CD8-positive, alpha-beta memory T cell (primary cell): ENCODE results near the gene UNC13A. TPM values are rescaled to one million over a fixed set of nuclear protein-coding genes. Genes with fewer than 3 reads are reported as not detected.
A peak's percentile ranks its signal among the peaks of the same experiment; 100 is the strongest.

Experiments
- CTCF ChIA-PET: fragments of 350-600 bp; sonication (Branson Sonifier 250); formaldehyde crosslinking; loops from one replicate; lab custom pipeline; 2021; ENCODE audit warnings: antibody characterized with exemption; lab: Charles Lee
- POLR2A ChIA-PET: fragments of 350-600 bp; sonication (Branson Sonifier 250); formaldehyde crosslinking; loops from one replicate; lab custom pipeline; 2021; ENCODE audit warnings: antibody characterized with exemption; lab: Charles Lee
- DNase-seq, 5 donors: peaks; one replicate each; pipeline versions ENCODE4 v3.0.0 to v3.0.0-alpha.2; 2020 to 2022; ENCODE audit warnings: mixed read lengths in 1 of 5
- H3K27ac ChIP-seq: one replicate; pipeline ENCODE4 v1.7.0; 2013; ENCODE audit warnings: low read depth, mild to moderate bottlenecking, low read length, moderate library complexity
- H3K27me3 ChIP-seq: 2 replicates; pipeline ENCODE4 v1.7.0; 2013; ENCODE audit warnings: low read length, mild to moderate bottlenecking; ENCODE audit not compliant: insufficient read depth, poor library complexity, severe bottlenecking
- H3K36me3 ChIP-seq: 2 replicates; pipeline ENCODE4 v1.7.0; 2013; ENCODE audit warnings: mild to moderate bottlenecking, low read length, moderate library complexity; ENCODE audit not compliant: insufficient read depth
- H3K4me1 ChIP-seq: 2 replicates; pipeline ENCODE4 v1.7.0; 2013; ENCODE audit warnings: mild to moderate bottlenecking, low read length, moderate library complexity; ENCODE audit not compliant: insufficient read depth
- H3K4me3 ChIP-seq: 2 replicates; pipeline ENCODE4 v1.7.0; 2013; ENCODE audit warnings: mild to moderate bottlenecking, low read length
- H3K9me3 ChIP-seq: 2 replicates; pipeline ENCODE4 v1.7.0; 2013; ENCODE audit warnings: mild to moderate bottlenecking, low read length
- H3K27ac Mint-ChIP-seq, 8 donors: one replicate each; pipeline ENCODE4 v1.8.0; 2020 to 2021; ENCODE audit warnings: mixed read lengths in 8 of 8, mild to moderate bottlenecking in 6 of 8, inconsistent platforms in 3 of 8, moderate library complexity in 3 of 8
- H3K27me3 Mint-ChIP-seq, 2 donors: one replicate each; pipeline ENCODE4 v1.8.0; 2020 to 2021; ENCODE audit warnings: mixed read lengths in 2 of 2, mild to moderate bottlenecking in 1 of 2, moderate library complexity in 1 of 2
- H3K36me3 Mint-ChIP-seq, 3 donors: one replicate each; pipeline ENCODE4 v1.8.0; 2020 to 2021; ENCODE audit warnings: mixed read lengths in 3 of 3, inconsistent platforms in 1 of 3, mild to moderate bottlenecking in 1 of 3
- H3K4me1 Mint-ChIP-seq, 3 donors: one replicate each; pipeline ENCODE4 v1.8.0; 2020 to 2021; ENCODE audit warnings: mixed read lengths in 3 of 3, inconsistent platforms in 1 of 3, mild to moderate bottlenecking in 1 of 3
- H3K4me3 Mint-ChIP-seq, 7 donors: one replicate each; pipeline ENCODE4 v1.8.0; 2020 to 2021; ENCODE audit warnings: mixed read lengths in 7 of 7, mild to moderate bottlenecking in 6 of 7, moderate library complexity in 4 of 7, inconsistent platforms in 2 of 7
- H3K9me3 Mint-ChIP-seq, 5 donors: one replicate each; pipeline ENCODE4 v1.8.0; 2020 to 2022; ENCODE audit warnings: mixed read lengths in 5 of 5, mild to moderate bottlenecking in 3 of 5, moderate library complexity in 2 of 5, inconsistent platforms in 1 of 5
- polyA plus RNA-seq: library from polyadenylated mRNA; unstranded; fragments of 300-500 nt; fragmentation: Illumina TruSeq; gene quantifications from one replicate; pipeline ENCODE4 v1.2.3, GENCODE V29; 2021
- total RNA-seq, 2 experiments: library from RNA; stranded (reverse); gene quantifications; one replicate each; pipeline ENCODE4 v1.2.3, GENCODE V29; 2021

Gene UNC13A
- total and polyA plus RNA-seq, 3 experiments from 2014 or later = not detected

DNA sequence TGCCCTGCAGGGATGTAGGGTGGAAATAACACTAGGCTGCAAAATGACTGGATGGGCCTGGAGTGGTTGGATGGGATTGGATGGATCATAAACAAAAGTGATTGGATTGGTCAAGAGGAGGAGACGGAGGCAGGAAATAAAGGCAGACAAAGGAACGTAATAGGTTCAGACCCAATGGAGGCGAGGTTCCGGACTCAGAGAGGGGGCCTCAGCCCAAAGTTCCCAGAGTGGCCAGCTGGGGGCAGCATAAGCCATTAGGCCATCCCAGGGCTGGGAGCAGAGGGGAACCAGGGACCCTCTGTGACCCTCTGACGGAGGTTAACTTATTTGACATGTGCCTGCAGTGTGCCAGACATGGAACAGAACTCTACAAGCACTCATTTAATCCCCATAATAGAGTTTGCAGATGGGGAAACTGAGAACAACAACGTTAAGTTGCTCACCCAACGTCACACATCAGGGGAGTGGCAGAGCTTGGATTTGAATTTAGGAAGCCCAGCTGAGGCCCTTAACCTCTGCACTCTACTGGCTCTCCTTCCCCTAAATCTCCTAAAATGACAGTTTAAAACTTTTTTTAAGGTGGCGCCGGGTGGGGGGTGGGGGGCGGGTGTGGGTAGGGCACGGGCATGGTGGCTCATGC lies 15.8 kb upstream of the UNC13A start:
- Mint-ChIP-seq H3K27me3 (peaks cover 3 to 16% of the 10 kb centered on the region in 2 donors), H3K27ac (peak overlapping the region in 1 of 8 donors; percentile 29), H3K4me3 (no peak overlapping the region), H3K36me3 (no peaks in the 10 kb centered on the region), H3K9me3 (no peaks in the 10 kb centered on the region), H3K4me1 (peaks cover 0 to 4% (median 2%) of the 10 kb centered on the region in 3 donors)
- DNase-seq = peak; percentile 59 to 75 (median 66)
- H3K9me3 ChIP-seq = no peaks in the 10 kb centered on the region
- H3K27ac ChIP-seq = no peak overlapping the region
- ChIA-PET CTCF (interaction anchor here (0.6 to 4.4 kb wide), 16 partner anchors 10 to 229 kb away, joined by 3 to 23 read pairs (median 4); partner anchors contain the start of genes CCDC124 and RPL18A), POLR2A (interaction anchor here (1.3 kb wide), 1 partner anchor 151 kb away, joined by 5 read pairs; no protein-coding TSS in a partner anchor)
- peaks cover 2% of the 10 kb centered on the region for H3K27me3 ChIP-seq
- H3K36me3 ChIP-seq = no peaks in the 10 kb centered on the region
- no peak overlapping the region for H3K4me3 ChIP-seq
- H3K4me1 ChIP-seq = no peaks in the 10 kb centered on the region

DNA sequence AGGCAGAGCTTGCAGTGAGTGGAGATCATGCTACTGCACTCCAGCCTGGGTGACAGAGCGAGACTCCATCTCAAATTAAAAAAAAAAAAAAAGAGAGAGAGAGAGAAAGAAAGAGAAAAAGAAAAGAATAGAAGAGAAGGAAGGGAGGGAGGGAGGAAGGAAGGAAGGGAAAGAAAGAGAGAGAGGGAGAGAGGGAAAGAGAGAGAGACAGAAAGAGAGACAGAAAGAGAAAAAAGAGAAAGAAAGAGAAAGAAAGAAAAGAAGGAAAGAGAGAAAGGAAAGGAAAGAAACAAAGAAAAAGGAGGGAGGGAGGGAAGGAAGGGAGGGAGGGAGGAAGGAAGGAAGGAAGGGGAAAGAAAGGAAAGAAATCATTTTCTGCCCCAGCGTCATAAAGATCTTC lies 7.0 kb upstream of the UNC13A start:
- POLR2A ChIA-PET = no interaction called here

GRCh38 chr19:17692566-17692965 lies 4.4 kb upstream of the UNC13A start:
- Histone ChIP-seq H3K27ac (no peak overlapping the region), H3K36me3 (no peaks in the 10 kb centered on the region), H3K27me3 (peaks cover 26% of the 10 kb centered on the region), H3K9me3 (no peaks in the 10 kb centered on the region), H3K4me1 (no peaks in the 10 kb centered on the region), H3K4me3 (no peak overlapping the region)
- Mint-ChIP-seq H3K36me3 (peaks cover 0 to 4% (median 0%) of the 10 kb centered on the region in 3 donors), H3K27me3 (peaks cover 38 to 57% of the 10 kb centered on the region in 2 donors), H3K27ac (no peak overlapping the region), H3K4me1 (peaks cover 5 to 9% (median 8%) of the 10 kb centered on the region in 3 donors), H3K9me3 (peaks cover 0 to 7% (median 0%) of the 10 kb centered on the region in 5 donors), H3K4me3 (no peak overlapping the region)
- DNase-seq = no peak
- POLR2A ChIA-PET = no interaction called here
- CTCF ChIA-PET = interaction anchor here (1.3 kb wide), 1 partner anchor 11 kb away, joined by 4 read pairs; no protein-coding TSS in a partner anchor

More for the DNA sequence above, 7.0 kb upstream of the UNC13A start:
- CTCF ChIA-PET = no interaction called here
- Mint-ChIP-seq H3K27me3 (peaks cover 22 to 56% of the 10 kb centered on the region in 2 donors), H3K27ac (no peak overlapping the region), H3K4me1 (no peaks in the 10 kb centered on the region), H3K4me3 (no peak overlapping the region), H3K9me3 (peaks cover 0 to 3% (median 0%) of the 10 kb centered on the region in 5 donors), H3K36me3 (no peaks in the 10 kb centered on the region)
- no peak overlapping the region for H3K4me3 ChIP-seq
- H3K27ac ChIP-seq = no peak overlapping the region
- no peaks in the 10 kb centered on the region for H3K4me1 ChIP-seq
- no peaks in the 10 kb centered on the region for H3K36me3 ChIP-seq
- DNase-seq = no peak
- H3K27me3 ChIP-seq = peaks cover 14% of the 10 kb centered on the region
- no peaks in the 10 kb centered on the region for H3K9me3 ChIP-seq

GRCh38 chr19:17688853-17689595 lies 870 bp upstream of the UNC13A start:
- ChIA-PET CTCF (no interaction called here), POLR2A (no interaction called here)
- Mint-ChIP-seq H3K9me3 (peaks cover 0 to 7% (median 0%) of the 10 kb centered on the region in 5 donors), H3K27ac (peak overlapping the region in 3 of 8 donors; percentile 1 to 23 (median 13)), H3K4me3 (peak overlapping the region in 6 of 7 donors; percentile 4 to 40 (median 25)), H3K4me1 (peaks cover 7 to 28% (median 11%) of the 10 kb centered on the region in 3 donors), H3K36me3 (peaks cover 0 to 4% (median 0%) of the 10 kb centered on the region in 3 donors), H3K27me3 (peaks cover 46 to 61% of the 10 kb centered on the region in 2 donors)
- no peak for DNase-seq
- Histone ChIP-seq H3K27ac (no peak overlapping the region), H3K27me3 (peaks cover 44% of the 10 kb centered on the region), H3K36me3 (no peaks in the 10 kb centered on the region), H3K4me3 (no peak overlapping the region), H3K4me1 (peaks cover 4% of the 10 kb centered on the region), H3K9me3 (no peaks in the 10 kb centered on the region)

DNA sequence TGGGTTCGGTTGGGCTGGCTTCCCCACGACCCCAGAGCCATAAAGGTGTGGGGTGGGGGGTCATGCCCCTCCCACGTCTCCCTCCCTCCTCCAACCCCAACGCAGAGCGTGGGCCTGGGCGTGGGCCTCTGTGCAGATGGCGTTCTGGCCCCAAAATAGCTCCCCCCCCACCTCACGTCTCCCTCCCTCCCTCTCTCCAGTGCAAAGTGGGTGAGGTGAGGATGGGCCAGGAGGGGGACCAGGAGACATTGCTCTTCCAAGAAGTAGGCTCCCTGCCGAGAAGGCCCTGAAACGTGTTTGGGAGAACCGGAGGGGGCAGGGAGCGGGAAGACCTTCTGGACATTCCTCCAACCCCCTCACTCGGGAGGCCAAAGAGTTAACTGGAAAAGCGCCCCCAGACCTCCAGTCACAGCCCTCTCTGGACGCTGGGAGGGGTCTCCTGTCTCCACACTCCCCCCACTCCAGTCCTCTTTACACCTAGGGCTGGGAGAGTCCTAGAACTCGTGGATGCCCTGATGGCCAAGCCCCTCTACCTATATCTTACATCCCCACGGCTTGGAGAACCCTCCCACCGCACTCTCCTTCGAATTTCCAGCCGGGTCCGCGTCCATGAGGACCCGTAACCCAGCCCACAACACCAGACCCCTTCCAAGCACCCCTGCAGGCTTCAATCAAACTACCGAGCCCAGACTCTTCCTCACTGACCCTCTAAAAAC lies 855 bp downstream of the UNC13A start:
- H3K4me3 ChIP-seq = no peak overlapping the region
- no peak overlapping the region for H3K27ac ChIP-seq
- peaks cover 45% of the 10 kb centered on the region for H3K27me3 ChIP-seq
- H3K36me3 ChIP-seq = no peaks in the 10 kb centered on the region
- peaks cover 4% of the 10 kb centered on the region for H3K4me1 ChIP-seq
- POLR2A ChIA-PET = no interaction called here
- Mint-ChIP-seq H3K36me3 (peaks cover 0 to 4% (median 0%) of the 10 kb centered on the region in 3 donors), H3K27ac (peak overlapping the region in 1 of 8 donors; percentile 64), H3K4me3 (peak overlapping the region in 6 of 7 donors; percentile 53 to 84 (median 70)), H3K27me3 (peaks cover 59 to 66% of the 10 kb centered on the region in 2 donors), H3K4me1 (peaks cover 7 to 28% (median 11%) of the 10 kb centered on the region in 3 donors), H3K9me3 (peaks cover 0 to 7% (median 0%) of the 10 kb centered on the region in 5 donors)
- CTCF ChIA-PET = no interaction called here
- DNase-seq = no peak
- no peaks in the 10 kb centered on the region for H3K9me3 ChIP-seq

GRCh38 chr19:17686592-17687024 lies 1.5 kb downstream of the UNC13A start:
- H3K27me3 ChIP-seq = peaks cover 46% of the 10 kb centered on the region
- H3K9me3 Mint-ChIP-seq = peaks cover 0 to 7% (median 0%) of the 10 kb centered on the region in 5 donors
- no peak overlapping the region for H3K4me3 ChIP-seq
- no peaks in the 10 kb centered on the region for H3K36me3 ChIP-seq
- H3K4me1 Mint-ChIP-seq = peaks cover 7 to 28% (median 11%) of the 10 kb centered on the region in 3 donors
- peak overlapping the region in 2 of 7 donors; percentile 19 to 82 for H3K4me3 Mint-ChIP-seq
- DNase-seq = no peak
- H3K27me3 Mint-ChIP-seq = peaks cover 61 to 63% of the 10 kb centered on the region in 2 donors
- H3K36me3 Mint-ChIP-seq = peaks cover 0 to 4% (median 0%) of the 10 kb centered on the region in 3 donors
- no peaks in the 10 kb centered on the region for H3K9me3 ChIP-seq
- CTCF ChIA-PET = no interaction called here
- no peak overlapping the region for H3K27ac Mint-ChIP-seq
- POLR2A ChIA-PET = no interaction called here
- no peak overlapping the region for H3K27ac ChIP-seq
- peaks cover 4% of the 10 kb centered on the region for H3K4me1 ChIP-seq

GRCh38 chr19:17686023-17686521 lies 2.1 kb downstream of the UNC13A start:
- Mint-ChIP-seq H3K4me3 (peak overlapping the region in 2 of 7 donors; percentile 19 to 83), H3K27ac (no peak overlapping the region), H3K27me3 (peaks cover 65 to 67% of the 10 kb centered on the region in 2 donors), H3K36me3 (peaks cover 0 to 4% (median 0%) of the 10 kb centered on the region in 3 donors), H3K4me1 (peaks cover 7 to 28% (median 11%) of the 10 kb centered on the region in 3 donors), H3K9me3 (peaks cover 0 to 7% (median 0%) of the 10 kb centered on the region in 5 donors)
- no peak for DNase-seq
- Histone ChIP-seq H3K4me1 (peaks cover 4% of the 10 kb centered on the region), H3K27ac (no peak overlapping the region), H3K27me3 (peaks cover 52% of the 10 kb centered on the region), H3K9me3 (no peaks in the 10 kb centered on the region), H3K36me3 (no peaks in the 10 kb centered on the region), H3K4me3 (no peak overlapping the region)
- ChIA-PET POLR2A (no interaction called here), CTCF (no interaction called here)
